SH-SY5Y (cell line): ENCODE measurements around the gene PAIP1.

Experiments used
- GATA2 ChIP-seq: IDR thresholded peaks from 2 replicates; pipeline ENCODE4 v1.6.1; 2011; ENCODE audit warnings: mild to moderate bottlenecking, low read depth, low read length
- GATA3 ChIP-seq: IDR thresholded peaks from 2 replicates; pipeline ENCODE4 v1.6.1; 2011; ENCODE audit warnings: low read depth, mild to moderate bottlenecking, low read length, moderate library complexity

GRCh38 chr5:43553381-43553780 lies 3.5 kb downstream of the PAIP1 start:
- TF ChIP-seq GATA2, result no peak
- no peak for TF ChIP-seq GATA3
